Endodermal cell (in vitro differentiated cells): ENCODE results near the gene MCTP1. TPM values are rescaled to one million over a fixed set of nuclear protein-coding genes. Genes with fewer than 3 reads are reported as not detected.

ENCODE experiments used
- DNase-seq: peaks from one replicate; pipeline ENCODE4 v3.0.0-alpha.2; 2017
- H3K27ac ChIP-seq: 2 replicates; pipeline ENCODE4 v1.5.1; 2013; ENCODE audit warnings: mild to moderate bottlenecking, low read depth, low read length, moderate library complexity
- H3K27me3 ChIP-seq: 2 replicates; pipeline ENCODE4 v1.6.1; 2013; ENCODE audit warnings: mild to moderate bottlenecking, low read length, moderate library complexity; ENCODE audit not compliant: insufficient read depth, control insufficient read depth, poor library complexity, severe bottlenecking
- H3K36me3 ChIP-seq: 2 replicates; pipeline ENCODE4 v1.7.0; 2013; ENCODE audit warnings: mild to moderate bottlenecking, low read length, moderate library complexity; ENCODE audit not compliant: control insufficient read depth, insufficient read depth
- H3K4me1 ChIP-seq: one replicate; pipeline ENCODE4 v1.7.0; 2013; ENCODE audit warnings: low read length; ENCODE audit not compliant: control insufficient read depth, insufficient read depth
- H3K4me3 ChIP-seq: 2 replicates; pipeline ENCODE4 v1.5.1; 2013; ENCODE audit warnings: mild to moderate bottlenecking, low read length, moderate library complexity
- H3K9ac ChIP-seq: 2 replicates; pipeline ENCODE4 v1.6.1; 2013; ENCODE audit warnings: mild to moderate bottlenecking, low read length, moderate library complexity; ENCODE audit not compliant: poor library complexity, severe bottlenecking; ENCODE audit errors: extremely low read depth
- H3K9me3 ChIP-seq: 2 replicates; pipeline ENCODE4 v1.6.1; 2013; ENCODE audit warnings: mild to moderate bottlenecking, low read length, moderate library complexity; ENCODE audit not compliant: control insufficient read depth
- H3K27ac Mint-ChIP-seq: 2 replicates; pipeline ENCODE4 v1.8.0; 2020; ENCODE audit warnings: mixed read lengths
- H3K27me3 Mint-ChIP-seq: 2 replicates; pipeline ENCODE4 v1.8.0; 2021; ENCODE audit warnings: mild to moderate bottlenecking, mixed read lengths; ENCODE audit not compliant: insufficient read depth
- H3K36me3 Mint-ChIP-seq: 2 replicates; pipeline ENCODE4 v1.8.0; 2020; ENCODE audit warnings: low read depth, mixed read lengths
- H3K4me1 Mint-ChIP-seq: 2 replicates; pipeline ENCODE4 v1.8.0; 2020; ENCODE audit warnings: mixed read lengths
- H3K4me3 Mint-ChIP-seq: 2 replicates; pipeline ENCODE4 v1.8.0; 2020; ENCODE audit warnings: mild to moderate bottlenecking, moderate library complexity, mixed read lengths
- H3K9me3 Mint-ChIP-seq: 2 replicates; pipeline ENCODE4 v1.8.0; 2020; ENCODE audit warnings: mild to moderate bottlenecking, mixed read lengths
- CTCF ChIP-seq: fragments of 200-600 bp; sonication (generic); conservative IDR thresholded peaks from 2 replicates; pipeline ENCODE4 v1.5.0; 2021; ENCODE audit warnings: antibody characterized with exemption, mild to moderate bottlenecking
- WGBS, 2 experiments: methylation state at CpG; one replicate each; pipeline versions ENCODE4 v1.1.5 to v1.1.7; 2013; ENCODE audit warnings: missing lambda C conversion rate in 2 of 2, mixed read lengths in 1 of 2; ENCODE audit not compliant: insufficient coverage in 1 of 2, insufficient read length in 1 of 2; 5-methylcytosine and 5-hydroxymethylcytosine counted together
- total RNA-seq, 2 donors: library from RNA; stranded (reverse); fragmentation: NEBNext Ultra II Directional in 1 of 2; extraction: Animal tissue kit (Norgen Biotek cat#: 25700) in 1 of 2; gene quantifications; 2 replicates in 1 of 2; 3 replicates in 1 of 2; pipeline ENCODE4 v1.2.1, GENCODE V29; 2021

MCTP1 gene
- total RNA-seq, 2 donors from 2014 or later: 0.71 to 3.7 TPM

DNA sequence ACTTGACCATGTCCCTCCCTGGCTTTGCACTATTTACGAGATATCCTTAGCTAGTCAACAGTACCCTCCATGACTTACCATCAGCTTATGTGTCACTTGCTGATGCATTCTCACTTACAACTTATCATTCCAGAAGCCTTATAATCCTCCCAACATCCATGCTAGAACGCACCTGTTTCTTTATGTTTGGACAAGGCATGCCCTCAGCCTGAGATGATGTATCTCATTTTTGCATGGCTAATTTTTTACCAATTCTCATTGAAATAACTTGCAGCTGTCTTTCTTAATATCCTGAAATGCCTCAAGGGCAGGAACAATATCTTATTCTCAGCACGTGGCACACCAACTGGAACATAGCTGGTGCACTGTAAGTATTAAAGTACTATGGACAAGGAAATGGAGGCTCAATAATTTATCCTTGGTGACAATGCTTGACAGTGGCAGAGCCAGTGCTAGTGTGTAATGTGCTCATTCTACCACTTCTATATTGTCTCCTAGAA, 384.8 kb downstream of the MCTP1 start:
- no peak for DNase-seq
- H3K27me3 ChIP-seq: no peaks in the 10 kb centered on the region
- WGBS, 2 experiments: 92 to 93% methylated on average over 3 of the region's 3 CpGs
- no peaks in the 10 kb centered on the region for H3K9me3 ChIP-seq
- H3K4me3 Mint-ChIP-seq: no peak overlapping the region
- no peak overlapping the region for H3K27ac ChIP-seq
- no peak overlapping the region for H3K4me3 ChIP-seq
- TF ChIP-seq CTCF: no peak
- H3K36me3 ChIP-seq: no peaks in the 10 kb centered on the region
- H3K4me1 Mint-ChIP-seq: no peaks in the 10 kb centered on the region
- H3K27me3 Mint-ChIP-seq: no peaks in the 10 kb centered on the region
- H3K9me3 Mint-ChIP-seq: no peaks in the 10 kb centered on the region
- no peaks in the 10 kb centered on the region for H3K36me3 Mint-ChIP-seq
- H3K27ac Mint-ChIP-seq: no peak overlapping the region
- no peaks in the 10 kb centered on the region for H3K4me1 ChIP-seq
- H3K9ac ChIP-seq: no peak overlapping the region

GRCh38 chr5:94893412-94894135, 391.3 kb downstream of the MCTP1 start:
- no peak overlapping the region for H3K4me3 Mint-ChIP-seq
- Histone ChIP-seq H3K4me1 (no peaks in the 10 kb centered on the region), H3K27ac (no peak overlapping the region), H3K9ac (no peak overlapping the region), H3K36me3 (no peaks in the 10 kb centered on the region), H3K9me3 (no peaks in the 10 kb centered on the region), H3K4me3 (no peak overlapping the region), H3K27me3 (no peaks in the 10 kb centered on the region)
- no peaks in the 10 kb centered on the region for H3K9me3 Mint-ChIP-seq
- H3K4me1 Mint-ChIP-seq: peaks cover 7% of the 10 kb centered on the region
- H3K27ac Mint-ChIP-seq: no peak overlapping the region
- no peaks in the 10 kb centered on the region for H3K27me3 Mint-ChIP-seq
- no peaks in the 10 kb centered on the region for H3K36me3 Mint-ChIP-seq
- peak; percentile 89 for TF ChIP-seq CTCF
- WGBS, 2 experiments: 53 to 100% methylated on average over 1 to 3 of the region's 5 CpGs
- no peak for DNase-seq

DNA sequence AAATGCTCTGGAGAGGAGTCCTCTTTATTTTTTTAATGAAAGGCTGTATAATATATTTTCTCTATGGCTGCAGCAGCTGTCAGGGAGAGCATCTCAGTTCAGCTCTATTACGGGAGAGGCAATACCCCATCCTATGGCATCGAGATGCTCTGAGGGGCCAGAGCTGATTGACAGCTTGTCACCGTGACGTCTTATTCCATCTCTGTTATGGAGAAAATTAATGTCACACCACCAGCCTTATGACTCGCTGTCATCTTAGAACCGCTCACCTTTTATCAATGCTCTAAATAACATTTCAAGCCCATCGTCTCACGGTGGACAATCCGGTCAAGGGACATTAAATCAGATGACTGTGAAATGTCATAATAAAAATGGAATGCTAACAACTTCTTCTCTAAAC, 392.9 kb downstream of the MCTP1 start:
- Histone ChIP-seq H3K4me1 (no peaks in the 10 kb centered on the region), H3K9ac (no peak overlapping the region), H3K27ac (no peak overlapping the region), H3K4me3 (no peak overlapping the region), H3K9me3 (no peaks in the 10 kb centered on the region), H3K36me3 (no peaks in the 10 kb centered on the region), H3K27me3 (no peaks in the 10 kb centered on the region)
- Mint-ChIP-seq H3K4me1 (peaks cover 7% of the 10 kb centered on the region), H3K27me3 (no peaks in the 10 kb centered on the region), H3K27ac (no peak overlapping the region), H3K9me3 (no peaks in the 10 kb centered on the region), H3K36me3 (no peaks in the 10 kb centered on the region), H3K4me3 (no peak overlapping the region)
- TF ChIP-seq CTCF: no peak
- 93 to 98% methylated on average over 9 of the region's 9 CpGs for WGBS, 2 experiments
- no peak for DNase-seq
